Neural cell (in vitro differentiated cells): ENCODE data around the gene CDK5RAP2. TPM values are rescaled to one million over a fixed set of nuclear protein-coding genes. Genes with fewer than 3 reads are reported as not detected.

Experiments used
- H2AFZ ChIP-seq: fragments of 200-600, 300-800 bp; sonication (generic), shearing (Covaris generic); 2 replicates; pipeline ENCODE4 v1.6.0; 2014; ENCODE audit warnings: low read depth, mild to moderate bottlenecking, antibody characterized with exemption, low read length, moderate library complexity
- H3F3A ChIP-seq: fragments of 200-600 bp; shearing (Covaris generic); 2 replicates; pipeline ENCODE4 v1.6.1; 2016; ENCODE audit warnings: mild to moderate bottlenecking, moderate library complexity, mixed read lengths, antibody characterized with exemption, low read length; ENCODE audit not compliant: insufficient read depth, poor library complexity, severe bottlenecking
- H3K27ac ChIP-seq: fragments of 200-600, 300-800 bp; sonication (generic), shearing (Covaris generic); 2 replicates; pipeline ENCODE4 v1.5.1; 2014; ENCODE audit warnings: mild to moderate bottlenecking, low read length, moderate library complexity
- H3K27me3 ChIP-seq: fragments of 300-800, 200-600 bp; sonication (generic), shearing (Covaris generic); 2 replicates; pipeline ENCODE4 v1.6.0; 2014; ENCODE audit warnings: mild to moderate bottlenecking, low read depth, low read length, moderate library complexity; ENCODE audit not compliant: insufficient read depth
- H3K36me3 ChIP-seq: fragments of 300-800, 200-600 bp; sonication (generic), shearing (Covaris generic); 2 replicates; pipeline ENCODE4 v1.5.1; 2014; ENCODE audit warnings: mild to moderate bottlenecking, antibody characterized with exemption, low read length, moderate library complexity; ENCODE audit not compliant: insufficient read depth
- H3K4me2 ChIP-seq: fragments of 300-800, 200-600 bp; sonication (generic), shearing (Covaris generic); 2 replicates; pipeline ENCODE4 v1.6.0; 2014; ENCODE audit warnings: mild to moderate bottlenecking, low read length
- H3K4me3 ChIP-seq: fragments of 300-800, 200-600 bp; sonication (generic), shearing (Covaris generic); 2 replicates; pipeline ENCODE4 v1.5.1; 2014; ENCODE audit warnings: mild to moderate bottlenecking, low read length, moderate library complexity
- H3K79me2 ChIP-seq: fragments of 200-600 bp; shearing (Covaris generic); replicated peaks from 2 replicates; pipeline ENCODE4 v1.6.0; 2014; ENCODE audit warnings: mild to moderate bottlenecking, low read length, moderate library complexity; ENCODE audit not compliant: insufficient read depth
- H3K9ac ChIP-seq: fragments of 300-800, 200-600 bp; sonication (generic), shearing (Covaris generic); 2 replicates; pipeline ENCODE4 v1.6.1; 2016; ENCODE audit warnings: mild to moderate bottlenecking, low read length, mixed read lengths
- H3K9me2 ChIP-seq: fragments of 200-600 bp; shearing (Covaris generic); 2 replicates; pipeline ENCODE4 v1.6.1; 2016; ENCODE audit warnings: mild to moderate bottlenecking, low read length, mixed read lengths; ENCODE audit not compliant: insufficient read depth
- H3K9me3 ChIP-seq: fragments of 200-600, 300-800 bp; sonication (generic), shearing (Covaris generic); 2 replicates; pipeline ENCODE4 v1.6.1; 2016; ENCODE audit warnings: mild to moderate bottlenecking, mixed run types, low read length, moderate library complexity, mixed read lengths
- H4K20me1 ChIP-seq: fragments of 200-600 bp; shearing (Covaris generic); 2 replicates; pipeline ENCODE4 v1.6.1; 2016; ENCODE audit warnings: mild to moderate bottlenecking, mixed run types; ENCODE audit not compliant: insufficient read depth
- CTCF ChIP-seq: fragments of 450-650 bp; IDR thresholded peaks from 2 replicates; pipeline ENCODE4 v1.5.1; 2014; ENCODE audit warnings: antibody characterized with exemption, mild to moderate bottlenecking, moderate library complexity; ENCODE audit not compliant: poor library complexity, severe bottlenecking
- EP300 ChIP-seq: fragments of 450-650 bp; conservative IDR thresholded peaks from 2 replicates; pipeline ENCODE4 v1.6.1; 2014; ENCODE audit warnings: antibody characterized with exemption, mild to moderate bottlenecking, moderate library complexity; ENCODE audit not compliant: poor library complexity, severe bottlenecking
- EZH2 ChIP-seq: fragments of 200-600, 300-800 bp; shearing (Covaris generic), sonication (generic); IDR thresholded peaks from 2 replicates; pipeline ENCODE4 v1.6.1; 2014; ENCODE audit warnings: antibody characterized with exemption, low read length, borderline replicate concordance, mild to moderate bottlenecking; ENCODE audit not compliant: insufficient read depth, poor library complexity, severe bottlenecking
- MXI1 ChIP-seq: fragments of 450-650 bp; conservative IDR thresholded peaks from 2 replicates; pipeline ENCODE4 v1.6.1; 2014; ENCODE audit warnings: antibody characterized with exemption, mild to moderate bottlenecking; ENCODE audit not compliant: poor library complexity, severe bottlenecking
- POLR2AphosphoS5 ChIP-seq: IDR thresholded peaks from 2 replicates; pipeline ENCODE4 v1.6.1; 2012
- RAD21 ChIP-seq: fragments of 450-650 bp; conservative IDR thresholded peaks from 2 replicates; pipeline ENCODE4 v1.6.1; 2014; ENCODE audit warnings: antibody characterized with exemption, mild to moderate bottlenecking, moderate library complexity
- REST ChIP-seq: IDR thresholded peaks from 2 replicates; pipeline ENCODE4 v1.6.1; 2012; ENCODE audit warnings: borderline replicate concordance
- SMC3 ChIP-seq: fragments of 450-650 bp; conservative IDR thresholded peaks from 2 replicates; pipeline ENCODE4 v1.6.1; 2014; ENCODE audit warnings: antibody characterized with exemption, mild to moderate bottlenecking, moderate library complexity; ENCODE audit not compliant: poor library complexity
- TAF1 ChIP-seq: IDR thresholded peaks from 2 replicates; pipeline ENCODE4 v1.6.1; 2012; ENCODE audit warnings: low read depth
- polyA plus RNA-seq: library from polyadenylated mRNA; depleted of rRNA; stranded (reverse); fragments of >200 nt; gene quantifications from 2 replicates; pipeline ENCODE4 v1.2.3, GENCODE V29; 2014

Gene CDK5RAP2
- polyA plus RNA-seq, 1 donor from 2014 or later = 43.3 TPM

- no peaks in the 10 kb centered on the region for H4K20me1 ChIP-seq
- H3K27ac ChIP-seq = no peak overlapping the region
- no peaks in the 10 kb centered on the region for H3K9me3 ChIP-seq
- no peak overlapping the region for H2AFZ ChIP-seq
- H3K9ac ChIP-seq = no peak overlapping the region
- no peaks in the 10 kb centered on the region for H3K27me3 ChIP-seq
- H3K36me3 ChIP-seq = no peaks in the 10 kb centered on the region
- no peaks in the 10 kb centered on the region for H3F3A ChIP-seq
- H3K4me3 ChIP-seq = no peak overlapping the region
- H3K4me2 ChIP-seq = no peak overlapping the region
- H3K79me2 ChIP-seq = no peaks in the 10 kb centered on the region
- no peaks in the 10 kb centered on the region for H3K9me2 ChIP-seq
- TF ChIP-seq SMC3 (no peak), TAF1 (no peak), POLR2AphosphoS5 (no peak), MXI1 (no peak), RAD21 (no peak), CTCF (no peak), EZH2 (no peak), EP300 (no peak), REST (no peak)
These were observed 13.9 kb upstream of the CDK5RAP2 start for GRCh38 chr9:120593955-120594277.

- TF ChIP-seq CTCF (no peak), EZH2 (no peak), EP300 (no peak)
- H3K9me2 ChIP-seq = no peaks in the 10 kb centered on the region
- H4K20me1 ChIP-seq = no peaks in the 10 kb centered on the region
- no peak overlapping the region for H2AFZ ChIP-seq
- H3K9me3 ChIP-seq = no peaks in the 10 kb centered on the region
- no peak overlapping the region for H3K27ac ChIP-seq
- no peaks in the 10 kb centered on the region for H3K36me3 ChIP-seq
- no peaks in the 10 kb centered on the region for H3K27me3 ChIP-seq
- H3K4me2 ChIP-seq = no peak overlapping the region
- no peak overlapping the region for H3K9ac ChIP-seq
- no peaks in the 10 kb centered on the region for H3F3A ChIP-seq
- H3K79me2 ChIP-seq = no peaks in the 10 kb centered on the region
- no peak overlapping the region for H3K4me3 ChIP-seq
These were observed 13.4 kb upstream of the CDK5RAP2 start for GRCh38 chr9:120593250-120593954.
